OCI-M2 (cell line): ENCODE data around the gene MAN2B2.
"Not testable (repeated sequence)": the region's sequence is repeated elsewhere in the genome, so short reads cannot be mapped to it uniquely, and the experiment has no call there.

Experiments used
- DNase-seq: peaks from one replicate; lab custom pipeline; 2025; ENCODE audit not compliant: unreplicated experiment; lab: John Stamatoyannopoulos, UW

Gene MAN2B2

GRCh38 chr4:6665320-6665654 is 90.3 kb downstream of the MAN2B2 start:
- DNase-seq = no peak

DNA sequence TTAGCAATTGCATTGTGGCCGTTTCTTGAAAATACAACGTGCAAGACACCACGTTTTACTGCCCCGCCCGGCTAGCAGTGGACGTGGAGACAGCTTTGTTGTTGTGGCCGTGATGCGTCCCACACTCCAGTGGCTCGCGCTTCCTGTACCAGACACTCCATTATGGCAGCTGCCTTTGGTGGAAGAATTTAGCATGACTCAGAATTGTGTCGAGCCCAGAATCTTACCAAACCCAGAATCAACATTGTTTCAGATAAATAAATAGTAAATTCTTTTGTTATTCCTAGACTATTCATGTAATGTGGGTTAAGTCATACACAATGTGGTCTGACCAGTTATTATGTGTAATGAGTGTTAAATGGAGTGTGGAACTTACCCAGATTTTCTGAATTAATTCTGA is 93.4 kb downstream of the MAN2B2 start:
- no peak for DNase-seq

- DNase-seq = no peak
Measured at GRCh38 chr4:6671648-6672047, 96.7 kb downstream of the MAN2B2 start.

DNA sequence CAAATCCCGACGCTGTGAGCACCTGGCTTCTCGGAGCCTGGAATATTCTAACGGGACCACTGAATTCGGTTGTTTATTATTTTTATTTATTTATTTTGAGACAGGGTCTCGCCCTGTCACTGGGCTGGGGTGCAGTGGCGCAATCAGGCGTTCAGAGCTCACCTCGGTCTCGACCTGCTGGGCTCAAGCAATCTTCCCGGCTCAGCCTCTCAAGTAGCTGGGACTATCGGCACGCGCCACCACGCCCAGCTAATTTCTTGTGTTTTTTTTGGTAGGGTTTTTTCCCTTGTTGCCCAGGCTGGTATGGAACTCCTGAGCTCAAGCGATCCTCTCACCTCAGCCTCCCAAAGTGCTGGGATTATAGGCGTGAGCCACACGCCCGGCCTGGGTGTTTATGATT is 97.1 kb downstream of the MAN2B2 start:
- no peak for DNase-seq

DNA sequence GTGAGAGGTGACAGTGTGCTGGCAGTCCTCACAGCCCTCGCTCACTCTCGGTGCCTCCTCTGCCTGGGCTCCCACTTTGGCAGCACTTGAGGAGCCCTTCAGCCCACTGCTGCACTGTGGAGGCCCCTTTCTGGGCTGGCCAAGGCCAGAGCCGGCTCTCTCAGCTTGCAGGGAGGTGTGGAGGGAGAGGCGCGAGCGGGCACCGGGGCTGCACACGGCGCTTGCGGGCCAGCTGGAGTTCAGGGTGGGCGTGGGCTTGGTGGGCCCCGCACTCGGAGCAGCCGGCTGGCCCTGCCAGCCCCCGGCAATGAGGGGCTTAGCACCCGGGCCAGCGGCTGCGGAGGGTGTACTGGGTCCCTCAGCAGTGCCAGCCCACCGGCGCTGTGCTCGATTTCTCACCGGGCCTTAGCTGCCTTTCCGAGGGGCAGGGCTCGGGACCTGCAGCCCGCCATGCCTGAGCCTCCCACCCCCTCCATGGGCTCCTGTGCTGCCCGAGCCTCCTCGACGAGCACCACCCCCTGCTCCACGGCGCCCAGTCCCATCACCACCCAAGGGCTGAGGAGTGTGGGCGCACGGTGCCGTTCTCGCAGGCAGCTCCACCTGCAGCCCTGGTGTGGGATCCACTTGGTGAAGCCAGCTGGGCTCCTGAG is 97.7 kb downstream of the MAN2B2 start:
- DNase-seq = not testable (repeated sequence)
